OCI-LY1 (cell line): ENCODE measurements around the gene DCUN1D1.

Experiments
- EZH2 ChIP-seq: fragments of 200-600 bp; sonication (generic), shearing (Covaris generic); IDR thresholded peaks from 2 replicates; pipeline ENCODE4 v1.8.0; 2017; ENCODE audit warnings: borderline replicate concordance, mixed run types, mild to moderate bottlenecking, antibody characterized with exemption, low read length, moderate library complexity, mixed read lengths
- TF ChIP-seq, protein P1 (sequence below): fragments of 200-600 bp; sonication (generic), shearing (Covaris generic); IDR thresholded peaks from 2 replicates; pipeline ENCODE4 v1.5.1; 2017; ENCODE audit warnings: mild to moderate bottlenecking, antibody characterized with exemption, low read length, moderate library complexity, mixed read lengths

DNA sequence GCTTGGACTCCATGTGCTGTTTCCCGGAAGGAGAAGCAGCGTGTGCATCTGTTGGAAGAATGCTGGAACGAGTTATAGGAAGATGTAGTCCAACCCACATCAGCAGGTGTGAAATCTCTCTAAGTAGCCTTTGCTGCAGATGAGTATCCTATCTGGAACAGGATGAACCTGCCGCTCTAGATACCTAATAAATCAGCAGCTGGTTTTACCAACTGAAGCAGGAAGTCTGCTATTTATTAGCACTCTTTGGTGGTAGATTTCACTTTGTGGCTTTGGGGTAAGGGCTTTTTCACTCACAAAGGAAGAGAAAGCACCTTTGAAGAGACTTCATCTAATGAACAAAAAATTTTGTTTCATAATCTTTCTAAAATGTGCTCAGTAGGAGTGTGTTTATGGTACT lies 66.4 kb downstream of the DCUN1D1 start:
- no peak for TF ChIP-seq EZH2
- TF ChIP-seq, protein P1, sequence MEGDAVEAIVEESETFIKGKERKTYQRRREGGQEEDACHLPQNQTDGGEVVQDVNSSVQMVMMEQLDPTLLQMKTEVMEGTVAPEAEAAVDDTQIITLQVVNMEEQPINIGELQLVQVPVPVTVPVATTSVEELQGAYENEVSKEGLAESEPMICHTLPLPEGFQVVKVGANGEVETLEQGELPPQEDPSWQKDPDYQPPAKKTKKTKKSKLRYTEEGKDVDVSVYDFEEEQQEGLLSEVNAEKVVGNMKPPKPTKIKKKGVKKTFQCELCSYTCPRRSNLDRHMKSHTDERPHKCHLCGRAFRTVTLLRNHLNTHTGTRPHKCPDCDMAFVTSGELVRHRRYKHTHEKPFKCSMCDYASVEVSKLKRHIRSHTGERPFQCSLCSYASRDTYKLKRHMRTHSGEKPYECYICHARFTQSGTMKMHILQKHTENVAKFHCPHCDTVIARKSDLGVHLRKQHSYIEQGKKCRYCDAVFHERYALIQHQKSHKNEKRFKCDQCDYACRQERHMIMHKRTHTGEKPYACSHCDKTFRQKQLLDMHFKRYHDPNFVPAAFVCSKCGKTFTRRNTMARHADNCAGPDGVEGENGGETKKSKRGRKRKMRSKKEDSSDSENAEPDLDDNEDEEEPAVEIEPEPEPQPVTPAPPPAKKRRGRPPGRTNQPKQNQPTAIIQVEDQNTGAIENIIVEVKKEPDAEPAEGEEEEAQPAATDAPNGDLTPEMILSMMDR: no peak
